Effector memory CD8-positive, alpha-beta T cell (primary cell): ENCODE results near the gene TPD52L2.
"Not testable (repeated sequence)": the region's sequence is repeated elsewhere in the genome, so short reads cannot be mapped to it uniquely, and the experiment has no call there.

ENCODE experiments used
- ATAC-seq: fragments of 150-1000 bp; cut with Tn5 transposase; replicated peaks from 2 replicates; pipeline ENCODE4 v1.10.0; 2021; ENCODE audit warnings: mild to moderate bottlenecking, moderate library complexity
- DNase-seq, 3 experiments: peaks; one replicate each; pipeline ENCODE4 v3.0.0; 2021
- H3K27ac Mint-ChIP-seq, 2 donors: one replicate each; pipeline ENCODE4 v1.8.0; 2022; ENCODE audit warnings: mild to moderate bottlenecking in 2 of 2, mixed read lengths in 2 of 2, moderate library complexity in 2 of 2
- H3K27me3 Mint-ChIP-seq, 2 donors: one replicate each; pipeline ENCODE4 v1.8.0; 2022; ENCODE audit warnings: mixed read lengths in 2 of 2
- H3K36me3 Mint-ChIP-seq: one replicate; pipeline ENCODE4 v1.8.0; 2022; ENCODE audit warnings: mild to moderate bottlenecking, moderate library complexity, mixed read lengths; ENCODE audit not compliant: insufficient read depth
- H3K4me1 Mint-ChIP-seq, 2 donors: one replicate each; pipeline ENCODE4 v1.8.0; 2022; ENCODE audit warnings: low read depth in 2 of 2, mixed read lengths in 2 of 2
- H3K4me3 Mint-ChIP-seq, 2 donors: one replicate each; pipeline ENCODE4 v1.8.0; 2022; ENCODE audit warnings: mild to moderate bottlenecking in 2 of 2, mixed read lengths in 2 of 2, moderate library complexity in 2 of 2
- H3K9me3 Mint-ChIP-seq, 2 donors: one replicate each; pipeline ENCODE4 v1.8.0; 2022; ENCODE audit warnings: mixed read lengths in 2 of 2

The TPD52L2 gene

GRCh38 chr20:63863798-63864544 lies 1.1 kb upstream of the TPD52L2 start:
- H3K9me3 Mint-ChIP-seq = no peaks in the 10 kb centered on the region
- peaks cover 21 to 28% of the 10 kb centered on the region in 2 donors for H3K4me1 Mint-ChIP-seq
- H3K27ac Mint-ChIP-seq = peak overlapping the region; percentile 88 to 91
- DNase-seq (peak; percentile 64 to 71 (median 67)), ATAC-seq (peak; percentile 73)
- H3K36me3 Mint-ChIP-seq = peaks cover 31% of the 10 kb centered on the region
- H3K4me3 Mint-ChIP-seq = peak overlapping the region; percentile 86 to 90
- H3K27me3 Mint-ChIP-seq = no peaks in the 10 kb centered on the region

GRCh38 chr20:63864545-63864977 lies 509 bp upstream of the TPD52L2 start:
- Mint-ChIP-seq H3K4me1 (peaks cover 21 to 28% of the 10 kb centered on the region in 2 donors), H3K36me3 (peaks cover 35% of the 10 kb centered on the region), H3K27me3 (no peaks in the 10 kb centered on the region), H3K9me3 (no peaks in the 10 kb centered on the region), H3K27ac (peak overlapping the region; percentile 88 to 91), H3K4me3 (peak overlapping the region; percentile 86 to 90)
- ATAC-seq (peak; percentile 2), DNase-seq (no peak)

- not testable (repeated sequence) for ATAC-seq, DNase-seq, H3K9me3 Mint-ChIP-seq, H3K27me3 Mint-ChIP-seq
- Mint-ChIP-seq H3K4me1 (peaks cover 21 to 28% of the 10 kb centered on the region in 2 donors), H3K4me3 (peak overlapping the region; percentile 86 to 90), H3K36me3 (peaks cover 52% of the 10 kb centered on the region), H3K27ac (peak overlapping the region in 1 of 2 donors; percentile 46)
Observed at GRCh38 chr20:63867042-63867441, 2.0 kb downstream of the TPD52L2 start.

GRCh38 chr20:63868264-63868663 lies 3.2 kb downstream of the TPD52L2 start:
- Mint-ChIP-seq H3K9me3 (no peaks in the 10 kb centered on the region), H3K4me3 (no peak overlapping the region), H3K4me1 (peaks cover 17 to 24% of the 10 kb centered on the region in 2 donors), H3K27ac (no peak overlapping the region), H3K27me3 (no peaks in the 10 kb centered on the region), H3K36me3 (peaks cover 61% of the 10 kb centered on the region)
- no peak for ATAC-seq
- DNase-seq = no peak

GRCh38 chr20:63873477-63873971 lies 8.5 kb downstream of the TPD52L2 start:
- peak overlapping the region in 1 of 2 donors; percentile 69 for H3K27ac Mint-ChIP-seq
- H3K27me3 Mint-ChIP-seq = no peaks in the 10 kb centered on the region
- H3K4me1 Mint-ChIP-seq = peaks cover 0 to 3% of the 10 kb centered on the region in 2 donors
- no peaks in the 10 kb centered on the region for H3K9me3 Mint-ChIP-seq
- no peak for DNase-seq
- no peak overlapping the region for H3K4me3 Mint-ChIP-seq
- peaks cover 80% of the 10 kb centered on the region for H3K36me3 Mint-ChIP-seq
- peak; percentile 63 for ATAC-seq

- DNase-seq, H3K27me3 Mint-ChIP-seq, H3K27ac Mint-ChIP-seq, ATAC-seq, H3K4me1 Mint-ChIP-seq, H3K9me3 Mint-ChIP-seq, H3K4me3 Mint-ChIP-seq: not testable (repeated sequence)
- H3K36me3 Mint-ChIP-seq = peaks cover 73% of the 10 kb centered on the region
Observed at GRCh38 chr20:63874241-63874640, 9.2 kb downstream of the TPD52L2 start.

- H3K27me3 Mint-ChIP-seq = no peaks in the 10 kb centered on the region
- no peak overlapping the region for H3K4me3 Mint-ChIP-seq
- H3K9me3 Mint-ChIP-seq = no peaks in the 10 kb centered on the region
- peaks cover 59% of the 10 kb centered on the region for H3K36me3 Mint-ChIP-seq
- no peak overlapping the region for H3K27ac Mint-ChIP-seq
- DNase-seq = no peak
- peaks cover 0 to 3% of the 10 kb centered on the region in 2 donors for H3K4me1 Mint-ChIP-seq
- ATAC-seq = no peak
Observed at GRCh38 chr20:63876489-63877036, 11.5 kb downstream of the TPD52L2 start.

GRCh38 chr20:63877755-63878470 lies 12.8 kb downstream of the TPD52L2 start:
- Mint-ChIP-seq H3K27me3 (no peaks in the 10 kb centered on the region), H3K36me3 (peaks cover 56% of the 10 kb centered on the region), H3K9me3 (no peaks in the 10 kb centered on the region), H3K4me1 (peaks cover 0 to 3% of the 10 kb centered on the region in 2 donors), H3K27ac (no peak overlapping the region), H3K4me3 (no peak overlapping the region)
- no peak for ATAC-seq
- no peak for DNase-seq

- Mint-ChIP-seq H3K9me3 (no peaks in the 10 kb centered on the region), H3K36me3 (peaks cover 48% of the 10 kb centered on the region), H3K4me1 (no peaks in the 10 kb centered on the region), H3K27me3 (no peaks in the 10 kb centered on the region), H3K4me3 (no peak overlapping the region), H3K27ac (no peak overlapping the region)
- DNase-seq (no peak), ATAC-seq (no peak)
Observed at GRCh38 chr20:63878899-63879663, 14.0 kb downstream of the TPD52L2 start.

- ATAC-seq, DNase-seq, H3K4me1 Mint-ChIP-seq, H3K27ac Mint-ChIP-seq, H3K27me3 Mint-ChIP-seq, H3K4me3 Mint-ChIP-seq, H3K9me3 Mint-ChIP-seq: not testable (repeated sequence)
- peaks cover 35% of the 10 kb centered on the region for H3K36me3 Mint-ChIP-seq
Observed at GRCh38 chr20:63880901-63881300, 15.8 kb downstream of the TPD52L2 start.

- H3K27ac Mint-ChIP-seq = peak overlapping the region in 1 of 2 donors; percentile 44
- no peak for ATAC-seq
- no peaks in the 10 kb centered on the region for H3K9me3 Mint-ChIP-seq
Observed at GRCh38 chr20:63881451-63882226, 16.6 kb downstream of the TPD52L2 start.

More at GRCh38 chr20:63881451-63882226, 16.6 kb downstream of the TPD52L2 start:
- Mint-ChIP-seq H3K27me3 (no peaks in the 10 kb centered on the region), H3K4me3 (no peak overlapping the region), H3K36me3 (peaks cover 32% of the 10 kb centered on the region), H3K4me1 (peaks cover 4% of the 10 kb centered on the region in 2 donors)
- no peak for DNase-seq
